H9 (cell line): ENCODE results near the gene LPAR2. TPM values are rescaled to one million over a fixed set of nuclear protein-coding genes. Genes with fewer than 3 reads are reported as not detected.

ENCODE experiments used
- DNase-seq: peaks from one replicate; pipeline ENCODE4 v3.0.0-alpha.2; 2017
- H2AFZ ChIP-seq: one replicate; pipeline ENCODE4 v1.6.1; 2013; ENCODE audit warnings: mild to moderate bottlenecking, low read length, control low read depth, moderate library complexity
- H2AK5ac ChIP-seq: 2 replicates; pipeline ENCODE4 v1.6.1; 2013; ENCODE audit warnings: low read length, control low read depth, mixed read lengths; ENCODE audit not compliant: insufficient read length
- H2BK120ac ChIP-seq: one replicate; pipeline ENCODE4 v1.6.1; 2013; ENCODE audit warnings: low read depth, mild to moderate bottlenecking, low read length, control low read depth, inconsistent platforms; ENCODE audit not compliant: poor library complexity, severe bottlenecking
- H2BK12ac ChIP-seq: 2 replicates; pipeline ENCODE4 v1.6.1; 2013; ENCODE audit warnings: low read length, control low read depth, mixed read lengths, low read depth; ENCODE audit not compliant: insufficient read length
- H2BK15ac ChIP-seq: 2 replicates; pipeline ENCODE4 v1.6.1; 2013; ENCODE audit warnings: low read depth, low read length, control low read depth
- H2BK20ac ChIP-seq: one replicate; pipeline ENCODE4 v1.6.1; 2013; ENCODE audit warnings: low read depth, mild to moderate bottlenecking, low read length, control low read depth, inconsistent platforms; ENCODE audit not compliant: poor library complexity, severe bottlenecking
- H2BK5ac ChIP-seq: 2 replicates; pipeline ENCODE4 v1.6.1; 2013; ENCODE audit warnings: low read length, control low read depth, mixed read lengths; ENCODE audit not compliant: insufficient read length
- H3K14ac ChIP-seq: 2 replicates; pipeline ENCODE4 v1.6.1; 2013; ENCODE audit warnings: low read length, control low read depth; ENCODE audit not compliant: insufficient read depth
- H3K18ac ChIP-seq: 2 replicates; pipeline ENCODE4 v1.6.1; 2013; ENCODE audit warnings: low read depth, mild to moderate bottlenecking, mixed read lengths, low read length, control low read depth; ENCODE audit not compliant: insufficient read length
- H3K23ac ChIP-seq: 2 replicates; pipeline ENCODE4 v1.6.1; 2013; ENCODE audit warnings: low read length, control low read depth, mixed read lengths, low read depth; ENCODE audit not compliant: insufficient read length
- H3K23me2 ChIP-seq: 2 replicates; pipeline ENCODE4 v1.6.1; 2013; ENCODE audit warnings: low read depth, mild to moderate bottlenecking, mixed read lengths, low read length, control low read depth; ENCODE audit not compliant: insufficient read length, poor library complexity, severe bottlenecking
- H3K27ac ChIP-seq: 2 replicates; pipeline ENCODE4 v1.5.1; 2013; ENCODE audit warnings: low read length, control low read depth, mixed read lengths, low read depth; ENCODE audit not compliant: insufficient read length
- H3K27me3 ChIP-seq: 2 replicates; pipeline ENCODE4 v1.6.1; 2013; ENCODE audit warnings: low read length, control low read depth, inconsistent platforms; ENCODE audit not compliant: insufficient read depth
- H3K4ac ChIP-seq: 2 replicates; pipeline ENCODE4 v1.6.1; 2013; ENCODE audit warnings: low read depth, mild to moderate bottlenecking, control low read depth, inconsistent platforms, low read length, moderate library complexity
- H3K4me1 ChIP-seq: 2 replicates; pipeline ENCODE4 v1.6.1; 2013; ENCODE audit warnings: low read length, control low read depth, inconsistent platforms; ENCODE audit not compliant: insufficient read depth
- H3K4me2 ChIP-seq: 2 replicates; pipeline ENCODE4 v1.6.1; 2013; ENCODE audit warnings: low read length, control low read depth, mixed read lengths; ENCODE audit not compliant: insufficient read length, insufficient read depth
- H3K56ac ChIP-seq: 2 replicates; pipeline ENCODE4 v1.6.1; 2013; ENCODE audit warnings: low read depth, mild to moderate bottlenecking, mixed read lengths, low read length, control low read depth; ENCODE audit not compliant: insufficient read length
- H3K79me1 ChIP-seq: 2 replicates; pipeline ENCODE4 v1.6.1; 2013; ENCODE audit warnings: low read depth, mild to moderate bottlenecking, moderate library complexity, low read length, control low read depth, inconsistent platforms; ENCODE audit not compliant: insufficient read depth, poor library complexity, severe bottlenecking
- H3K79me2 ChIP-seq: 2 replicates; pipeline ENCODE4 v1.6.1; 2013; ENCODE audit warnings: low read length, control low read depth, inconsistent platforms; ENCODE audit not compliant: insufficient read depth
- H3K9ac ChIP-seq: 2 replicates; pipeline ENCODE4 v1.6.1; 2013; ENCODE audit warnings: low read length, control low read depth, mixed read lengths; ENCODE audit not compliant: insufficient read length; ENCODE audit errors: extremely low read depth
- H3K9me3 ChIP-seq: one replicate; pipeline ENCODE4 v1.6.1; 2013; ENCODE audit warnings: low read depth, low read length, inconsistent platforms; ENCODE audit not compliant: control insufficient read depth
- H3T11ph ChIP-seq: one replicate; pipeline ENCODE4 v1.6.1; 2013; ENCODE audit warnings: mild to moderate bottlenecking, low read length, control low read depth, inconsistent platforms
- H4K20me1 ChIP-seq: one replicate; pipeline ENCODE4 v1.6.1; 2013; ENCODE audit not compliant: control insufficient read depth, insufficient read length, insufficient read depth
- H4K5ac ChIP-seq: 2 replicates; pipeline ENCODE4 v1.6.1; 2013; ENCODE audit warnings: low read depth, mild to moderate bottlenecking, mixed read lengths, low read length, control low read depth; ENCODE audit not compliant: insufficient read length
- H4K8ac ChIP-seq: replicated peaks from 2 replicates; pipeline ENCODE4 v1.6.1; 2013; ENCODE audit warnings: low read length, control low read depth, mixed read lengths, low read depth; ENCODE audit not compliant: insufficient read length
- H4K91ac ChIP-seq: 2 replicates; pipeline ENCODE4 v1.6.1; 2013; ENCODE audit warnings: low read depth, mild to moderate bottlenecking, moderate library complexity, mixed read lengths, low read length, control low read depth; ENCODE audit not compliant: insufficient read length
- H3K27ac Mint-ChIP-seq, 3 experiments: 2 replicates in 2 of 3; 3 replicates in 1 of 3; pipeline ENCODE4 v1.8.0; 2020 to 2021; ENCODE audit warnings: mixed read lengths in 3 of 3, mild to moderate bottlenecking in 1 of 3, moderate library complexity in 1 of 3
- H3K27me3 Mint-ChIP-seq: 2 replicates; pipeline ENCODE4 v1.8.0; 2021; ENCODE audit warnings: low read depth, mild to moderate bottlenecking, moderate library complexity, mixed read lengths
- H3K36me3 Mint-ChIP-seq, 3 experiments: 2 replicates in 2 of 3; 3 replicates in 1 of 3; pipeline ENCODE4 v1.8.0; 2020 to 2021; ENCODE audit warnings: low read depth in 3 of 3, mixed read lengths in 3 of 3; ENCODE audit not compliant: insufficient read depth in 1 of 3
- H3K4me1 Mint-ChIP-seq, 2 experiments: 2 replicates each; pipeline ENCODE4 v1.8.0; 2020; ENCODE audit warnings: mixed read lengths in 2 of 2
- H3K4me3 Mint-ChIP-seq, 2 experiments: 2 replicates in 1 of 2; 3 replicates in 1 of 2; pipeline ENCODE4 v1.8.0; 2020 to 2021; ENCODE audit warnings: mild to moderate bottlenecking in 2 of 2, mixed read lengths in 2 of 2, moderate library complexity in 1 of 2
- H3K9me3 Mint-ChIP-seq, 2 experiments: 2 replicates in 1 of 2; 3 replicates in 1 of 2; pipeline ENCODE4 v1.8.0; 2020; ENCODE audit warnings: mild to moderate bottlenecking in 2 of 2, mixed read lengths in 2 of 2, moderate library complexity in 1 of 2
- CTCF ChIP-seq: fragments of 200-600 bp; sonication (generic); conservative IDR thresholded peaks from 3 replicates; pipeline ENCODE4 v1.8.0; 2021; ENCODE audit warnings: antibody characterized with exemption, mild to moderate bottlenecking
- WGBS: extraction: QIAGEN DNeasy Blood & Tissue Kit; methylation state at CpG from one replicate; pipeline ENCODE4 v1.1.7; 2013; ENCODE audit warnings: missing lambda C conversion rate, low lambda C conversion rate, mixed read lengths; ENCODE audit not compliant: insufficient read length; ENCODE audit errors: extremely low coverage; 5-methylcytosine and 5-hydroxymethylcytosine counted together
- total RNA-seq: library from RNA; stranded (reverse); gene quantifications from 2 replicates; pipeline ENCODE4 v1.2.1, GENCODE V29; 2021

LPAR2 gene
- total RNA-seq, 1 experiment from 2014 or later, result 51.8 TPM

DNA sequence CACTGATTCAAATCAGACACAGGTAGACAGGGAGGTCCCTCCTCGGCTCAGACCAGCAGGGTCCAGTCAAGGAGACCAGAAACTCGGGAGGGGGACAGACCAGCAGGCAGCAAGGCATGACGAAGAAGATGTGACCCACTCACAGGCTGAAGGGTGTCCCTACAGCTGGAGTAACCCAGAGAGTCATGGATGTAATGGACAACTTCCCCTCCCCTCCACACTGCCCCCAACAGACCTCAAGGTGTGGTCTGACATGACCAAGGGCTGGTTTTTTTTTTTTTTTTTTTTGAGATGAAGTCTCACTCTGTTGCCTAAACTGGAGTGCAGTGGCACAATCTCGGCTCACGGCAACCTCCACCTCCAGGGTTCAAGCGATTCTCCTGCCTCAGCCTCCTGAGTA is 43.7 kb downstream of the LPAR2 start:
- WGBS, result no CpG with 5 or more reads among the region's 6 CpGs
- Histone ChIP-seq H3K23me2 (no peaks in the 10 kb centered on the region), H4K5ac (no peak overlapping the region), H2AFZ (no peak overlapping the region), H4K91ac (no peak overlapping the region), H3K18ac (no peak overlapping the region), H3K79me1 (no peaks in the 10 kb centered on the region), H2AK5ac (no peak overlapping the region), H2BK12ac (no peak overlapping the region), H3K56ac (no peak overlapping the region), H3K9ac (no peak overlapping the region), H2BK120ac (no peak overlapping the region), H2BK5ac (no peak overlapping the region), H3K4me1 (no peaks in the 10 kb centered on the region), H4K8ac (no peak overlapping the region), H3K23ac (no peak overlapping the region), H3K27ac (no peak overlapping the region), H3K79me2 (no peaks in the 10 kb centered on the region), H3K14ac (no peak overlapping the region), H3T11ph (no peak overlapping the region), H3K9me3 (no peaks in the 10 kb centered on the region), H3K27me3 (no peaks in the 10 kb centered on the region), H2BK20ac (no peak overlapping the region), H4K20me1 (no peaks in the 10 kb centered on the region), H3K4ac (no peak overlapping the region), H3K4me2 (no peak overlapping the region), H2BK15ac (no peak overlapping the region)
- Mint-ChIP-seq H3K4me3 (no peak overlapping the region), H3K9me3 (no peaks in the 10 kb centered on the region), H3K27ac (no peak overlapping the region), H3K4me1 (peaks cover 0 to 5% of the 10 kb centered on the region in 2 experiments; a peak in 1 of 4 replicates), H3K36me3 (no peaks in the 10 kb centered on the region), H3K27me3 (peaks cover 5% of the 10 kb centered on the region)
- DNase-seq, result no peak
- no peak for TF ChIP-seq CTCF
